Effector memory CD8-positive, alpha-beta T cell (primary cell): ENCODE results near the gene HMOX2.

Experiments
- ATAC-seq: fragments of 150-1000 bp; cut with Tn5 transposase; replicated peaks from 2 replicates; pipeline ENCODE4 v1.10.0; 2021; ENCODE audit warnings: mild to moderate bottlenecking, moderate library complexity
- DNase-seq, 3 experiments: peaks; one replicate each; pipeline ENCODE4 v3.0.0; 2021
- H3K27ac Mint-ChIP-seq, 2 donors: one replicate each; pipeline ENCODE4 v1.8.0; 2022; ENCODE audit warnings: mild to moderate bottlenecking in 2 of 2, mixed read lengths in 2 of 2, moderate library complexity in 2 of 2
- H3K27me3 Mint-ChIP-seq, 2 donors: one replicate each; pipeline ENCODE4 v1.8.0; 2022; ENCODE audit warnings: mixed read lengths in 2 of 2
- H3K36me3 Mint-ChIP-seq: one replicate; pipeline ENCODE4 v1.8.0; 2022; ENCODE audit warnings: mild to moderate bottlenecking, moderate library complexity, mixed read lengths; ENCODE audit not compliant: insufficient read depth
- H3K4me1 Mint-ChIP-seq, 2 donors: one replicate each; pipeline ENCODE4 v1.8.0; 2022; ENCODE audit warnings: low read depth in 2 of 2, mixed read lengths in 2 of 2
- H3K4me3 Mint-ChIP-seq, 2 donors: one replicate each; pipeline ENCODE4 v1.8.0; 2022; ENCODE audit warnings: mild to moderate bottlenecking in 2 of 2, mixed read lengths in 2 of 2, moderate library complexity in 2 of 2
- H3K9me3 Mint-ChIP-seq, 2 donors: one replicate each; pipeline ENCODE4 v1.8.0; 2022; ENCODE audit warnings: mixed read lengths in 2 of 2
- total RNA-seq, 9 experiments: gene quantifications; one replicate each; lab custom pipeline; 2026; lab: John Stamatoyannopoulos, UW

Gene HMOX2, protein sequence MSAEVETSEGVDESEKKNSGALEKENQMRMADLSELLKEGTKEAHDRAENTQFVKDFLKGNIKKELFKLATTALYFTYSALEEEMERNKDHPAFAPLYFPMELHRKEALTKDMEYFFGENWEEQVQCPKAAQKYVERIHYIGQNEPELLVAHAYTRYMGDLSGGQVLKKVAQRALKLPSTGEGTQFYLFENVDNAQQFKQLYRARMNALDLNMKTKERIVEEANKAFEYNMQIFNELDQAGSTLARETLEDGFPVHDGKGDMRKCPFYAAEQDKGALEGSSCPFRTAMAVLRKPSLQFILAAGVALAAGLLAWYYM
- 38.3 to 88.8 (median 65.9) reads per million in 9 experiments for total RNA-seq

DNA sequence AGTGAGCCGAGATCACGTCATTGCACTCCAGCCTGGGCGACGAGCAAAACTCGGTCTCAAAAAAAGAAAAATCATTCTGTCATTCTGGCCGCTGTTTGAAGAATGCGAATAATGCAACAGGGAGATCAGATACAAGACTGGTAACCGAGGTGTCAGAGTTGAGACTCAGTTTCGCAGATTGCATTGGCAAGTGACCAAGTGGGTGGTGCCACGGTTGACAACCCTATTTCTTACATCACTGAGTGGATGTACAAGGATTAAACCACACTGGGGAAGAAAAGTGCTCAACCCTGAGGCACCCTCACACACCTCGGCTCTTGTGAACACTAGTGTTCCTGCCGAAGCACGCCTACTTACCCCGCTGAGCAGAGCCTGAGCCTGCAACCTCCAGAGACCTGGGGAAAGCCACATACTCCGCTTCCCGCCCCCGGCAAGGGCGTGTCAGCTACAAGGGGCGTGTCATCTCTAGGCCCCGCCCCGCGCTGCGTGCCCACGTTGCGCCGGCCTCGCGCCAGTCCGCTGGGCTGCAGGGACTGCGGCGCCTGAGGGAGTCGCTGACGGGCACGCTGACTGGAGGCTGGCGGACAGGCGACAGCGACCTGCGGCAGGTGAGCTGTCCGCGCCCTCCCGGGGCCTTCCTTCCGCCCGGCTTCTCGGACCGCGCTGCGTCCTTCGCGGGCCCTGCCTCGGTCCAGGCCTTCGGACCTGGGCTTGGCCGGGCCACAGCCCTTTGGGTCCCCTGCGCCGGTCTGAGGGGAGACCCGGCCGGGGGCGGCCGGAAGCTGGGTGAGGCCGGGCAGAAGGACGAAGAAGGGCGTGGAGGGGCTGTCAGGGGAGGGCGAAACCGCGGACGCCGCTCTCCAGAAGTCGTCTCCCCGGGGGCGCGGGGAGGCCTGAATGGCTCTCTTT, at the start of gene HMOX2:
Gene HMOX2, plus strand, starts transcription at position 519 of the 909 bp plus-strand sequence. CDS start 29,127 bp downstream, outside the sequence.
- Mint-ChIP-seq H3K36me3 (peaks cover 22% of the 10 kb centered on the region), H3K4me3 (peak within 1 kb of the TSS; percentile 90), H3K27me3 (no peaks in the 10 kb centered on the region), H3K27ac (peak within 1 kb of the TSS; percentile 89 to 95), H3K4me1 (peaks cover 27 to 35% of the 10 kb centered on the region in 2 donors), H3K9me3 (no peaks in the 10 kb centered on the region)
- ATAC-seq (peak; percentile 84), DNase-seq (peak; percentile 90 to 95 (median 95))

DNA sequence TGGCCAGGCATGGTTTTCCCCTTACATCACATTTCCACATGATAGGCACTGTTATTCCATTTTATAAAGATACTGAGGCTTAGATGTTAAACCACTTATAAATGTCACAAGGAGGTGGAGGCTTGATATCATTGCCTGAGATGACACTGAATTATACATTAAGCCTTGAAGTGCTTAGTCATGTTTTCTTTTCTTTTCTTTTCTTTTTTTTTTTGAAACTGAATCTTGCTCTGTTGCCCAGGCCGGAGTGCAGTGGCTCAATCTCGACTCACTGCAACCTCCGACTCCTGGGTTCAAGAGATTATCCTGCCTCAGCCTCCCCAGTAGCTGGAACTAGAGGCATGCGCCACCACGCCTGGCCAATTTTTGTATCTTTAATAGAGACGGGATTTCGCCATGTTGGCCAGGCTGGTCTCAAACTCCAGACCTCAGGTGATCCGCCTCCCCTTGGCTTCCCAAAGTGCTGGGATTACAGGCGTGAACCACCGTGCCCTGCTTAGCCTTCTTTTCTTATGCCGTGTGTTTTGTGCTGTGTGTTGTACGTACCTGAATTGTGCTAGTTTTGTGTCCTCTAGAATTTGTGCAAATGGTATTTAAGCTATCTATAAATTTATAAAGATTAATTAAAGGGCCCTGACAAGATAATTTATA, 49.4 kb upstream of the HMOX2 start:
- Mint-ChIP-seq H3K27ac (peak overlapping the region; percentile 98 to 99), H3K27me3 (no peaks in the 10 kb centered on the region), H3K36me3 (peaks cover 41% of the 10 kb centered on the region), H3K4me3 (peak overlapping the region; percentile 85 to 92), H3K9me3 (no peaks in the 10 kb centered on the region), H3K4me1 (peaks cover 18 to 20% of the 10 kb centered on the region in 2 donors)
- DNase-seq, result no peak
- no peak for ATAC-seq

DNA sequence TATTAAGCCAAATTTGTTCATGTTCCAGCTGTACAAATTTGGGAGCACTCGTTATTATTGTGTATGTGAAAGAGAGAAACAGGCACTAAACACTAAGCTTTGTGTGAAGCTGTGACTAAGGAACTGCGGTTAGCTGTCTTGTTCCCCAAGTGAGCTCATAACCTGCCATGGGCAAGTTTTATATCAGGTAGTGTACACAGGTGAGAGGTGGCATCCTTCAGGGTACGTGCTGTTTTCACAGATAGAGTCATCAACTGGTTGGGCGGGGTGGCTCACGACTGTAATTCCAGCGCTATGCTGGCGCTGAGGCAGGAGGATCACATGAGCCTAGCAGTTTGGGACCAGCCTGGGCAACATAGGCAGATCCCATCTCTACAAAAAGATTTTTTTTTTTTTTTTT, 47.7 kb upstream of the HMOX2 start:
- H3K36me3 Mint-ChIP-seq, result peaks cover 42% of the 10 kb centered on the region
- H3K9me3 Mint-ChIP-seq, result no peaks in the 10 kb centered on the region
- no peaks in the 10 kb centered on the region for H3K27me3 Mint-ChIP-seq
- peaks cover 20 to 21% of the 10 kb centered on the region in 2 donors for H3K4me1 Mint-ChIP-seq
- H3K4me3 Mint-ChIP-seq, result no peak overlapping the region
- H3K27ac Mint-ChIP-seq, result peak overlapping the region; percentile 46 to 82
- DNase-seq (no peak), ATAC-seq (no peak)

DNA sequence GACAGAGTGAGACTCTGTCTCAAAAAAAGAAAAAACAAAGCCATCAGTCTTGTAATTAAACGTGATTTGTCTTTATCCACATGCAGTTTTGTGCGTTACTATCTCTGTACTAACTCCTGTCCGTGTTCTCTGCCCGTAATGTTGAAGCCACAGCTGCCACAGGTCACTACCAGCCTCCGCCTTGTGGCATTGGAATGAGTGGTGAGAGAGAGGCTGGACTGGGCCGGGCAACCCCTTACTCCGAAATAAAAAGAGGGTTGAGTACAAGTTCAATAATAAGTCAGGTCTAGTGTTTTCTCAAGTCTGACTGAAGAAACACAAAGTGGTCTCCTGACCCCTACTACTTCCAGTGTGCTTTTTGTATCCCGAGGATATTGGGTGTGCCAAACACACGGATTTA, 45.2 kb upstream of the HMOX2 start:
- peaks cover 16 to 21% of the 10 kb centered on the region in 2 donors for H3K4me1 Mint-ChIP-seq
- no peak for ATAC-seq
- H3K27me3 Mint-ChIP-seq, result no peaks in the 10 kb centered on the region
- DNase-seq, result no peak
- peak overlapping the region in 1 of 2 donors; percentile 22 for H3K27ac Mint-ChIP-seq
- no peak overlapping the region for H3K4me3 Mint-ChIP-seq
- peaks cover 50% of the 10 kb centered on the region for H3K36me3 Mint-ChIP-seq
- H3K9me3 Mint-ChIP-seq, result no peaks in the 10 kb centered on the region

DNA sequence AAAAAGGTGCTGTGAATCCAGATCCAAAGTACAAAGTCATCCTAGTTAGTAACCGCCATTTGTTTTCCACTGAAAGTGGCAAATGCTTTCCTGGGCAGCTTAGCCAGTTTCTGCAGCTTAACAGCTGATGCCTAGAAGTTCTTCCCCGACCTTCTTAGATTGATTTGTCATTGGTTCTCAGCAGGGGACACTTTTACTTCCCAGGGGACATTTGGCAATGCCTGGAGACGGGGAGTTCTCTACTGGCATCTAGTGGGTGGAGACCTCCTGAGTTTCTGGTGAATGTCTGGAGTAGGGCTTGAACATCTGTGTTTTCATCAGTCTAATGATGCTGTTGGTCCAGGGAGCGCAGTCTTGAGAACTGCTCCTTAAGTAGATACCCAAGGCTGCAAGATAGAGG, 43.0 kb upstream of the HMOX2 start:
- ATAC-seq, result no peak
- DNase-seq, result no peak
- Mint-ChIP-seq H3K9me3 (no peaks in the 10 kb centered on the region), H3K36me3 (peaks cover 58% of the 10 kb centered on the region), H3K4me1 (peaks cover 3 to 7% of the 10 kb centered on the region in 2 donors), H3K27me3 (no peaks in the 10 kb centered on the region), H3K4me3 (no peak overlapping the region), H3K27ac (no peak overlapping the region)

DNA sequence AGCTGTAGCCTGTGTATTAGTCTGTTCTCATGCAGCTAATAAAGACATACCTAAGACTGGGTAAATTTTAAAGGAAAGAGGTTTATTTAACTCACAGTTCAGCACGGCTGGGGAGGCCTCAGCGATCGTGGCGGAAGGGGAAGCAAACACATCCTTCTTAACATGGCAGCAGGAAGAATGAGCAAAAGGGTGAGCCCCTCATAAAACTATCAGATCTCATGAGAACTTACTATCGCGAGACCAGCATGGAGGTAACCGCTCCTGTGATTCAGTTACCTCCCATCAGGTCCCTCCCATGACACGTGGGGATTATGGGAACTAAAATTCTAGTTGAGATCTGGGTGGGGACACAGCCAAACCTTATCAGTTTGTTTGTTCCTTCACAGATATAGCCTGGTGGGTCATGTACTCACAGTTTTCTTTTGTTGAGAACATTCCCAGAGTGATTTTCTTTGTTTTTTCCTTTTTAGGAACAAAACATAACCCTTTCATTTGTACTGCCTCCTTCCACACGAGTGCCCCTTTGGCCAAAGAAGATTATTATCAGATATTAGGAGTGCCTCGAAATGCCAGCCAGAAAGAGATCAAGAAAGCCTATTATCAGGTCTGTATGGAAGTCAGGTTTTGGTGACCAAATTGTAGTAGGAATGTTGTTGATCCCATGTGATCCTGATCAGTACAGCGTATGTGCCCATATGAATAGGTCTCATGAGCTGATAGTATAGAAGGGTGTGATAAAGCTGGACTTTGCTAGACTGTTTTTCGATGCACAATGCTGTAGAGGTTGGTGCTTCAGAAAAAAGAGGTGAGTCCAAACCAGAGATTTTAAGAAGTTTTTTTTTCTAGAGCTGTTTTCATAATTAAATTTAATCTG, 42.0 kb upstream of the HMOX2 start:
- Mint-ChIP-seq H3K27me3 (no peaks in the 10 kb centered on the region), H3K4me1 (peaks cover 3% of the 10 kb centered on the region in 2 donors), H3K4me3 (no peak overlapping the region), H3K9me3 (no peaks in the 10 kb centered on the region), H3K36me3 (peaks cover 57% of the 10 kb centered on the region), H3K27ac (peak overlapping the region in 1 of 2 donors; percentile 69)
- ATAC-seq, result no peak
- DNase-seq, result no peak

DNA sequence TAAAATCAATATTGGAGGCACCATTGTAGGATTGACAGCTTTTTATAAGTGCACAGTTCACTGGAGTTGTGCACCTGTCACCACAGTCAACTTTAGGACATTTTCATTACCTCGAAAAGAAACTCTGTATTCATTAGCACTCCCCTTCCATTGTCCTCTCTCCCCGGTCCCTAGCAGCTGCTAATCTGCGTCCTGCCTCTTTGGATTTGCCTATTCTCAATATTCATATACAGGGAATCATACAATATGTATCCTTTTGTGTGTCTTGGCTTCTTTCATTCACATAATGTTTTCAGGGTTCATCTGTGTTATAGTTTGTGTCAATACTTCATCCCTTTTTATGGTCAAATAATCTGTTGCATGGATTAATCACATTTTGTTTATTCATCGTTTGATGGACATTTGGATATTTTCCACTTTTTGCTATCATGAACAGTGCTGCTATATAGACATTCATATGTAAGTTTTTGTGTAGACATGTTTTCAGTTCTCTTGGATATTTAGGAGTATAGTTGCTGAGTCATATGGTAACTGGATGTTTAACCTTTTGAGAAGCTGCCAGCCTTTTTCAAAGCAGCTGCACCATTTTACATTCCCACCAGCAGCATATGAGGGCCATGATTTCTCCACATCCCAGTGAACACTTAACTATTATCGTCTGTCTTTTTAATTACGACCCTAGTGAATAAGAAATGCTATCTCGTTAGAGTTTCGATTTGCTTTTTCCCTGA, 40.7 kb upstream of the HMOX2 start:
- DNase-seq (no peak), ATAC-seq (no peak)
- Mint-ChIP-seq H3K27me3 (no peaks in the 10 kb centered on the region), H3K4me1 (peaks cover 3% of the 10 kb centered on the region in 2 donors), H3K9me3 (no peaks in the 10 kb centered on the region), H3K27ac (no peak overlapping the region), H3K4me3 (no peak overlapping the region), H3K36me3 (peaks cover 64% of the 10 kb centered on the region)

DNA sequence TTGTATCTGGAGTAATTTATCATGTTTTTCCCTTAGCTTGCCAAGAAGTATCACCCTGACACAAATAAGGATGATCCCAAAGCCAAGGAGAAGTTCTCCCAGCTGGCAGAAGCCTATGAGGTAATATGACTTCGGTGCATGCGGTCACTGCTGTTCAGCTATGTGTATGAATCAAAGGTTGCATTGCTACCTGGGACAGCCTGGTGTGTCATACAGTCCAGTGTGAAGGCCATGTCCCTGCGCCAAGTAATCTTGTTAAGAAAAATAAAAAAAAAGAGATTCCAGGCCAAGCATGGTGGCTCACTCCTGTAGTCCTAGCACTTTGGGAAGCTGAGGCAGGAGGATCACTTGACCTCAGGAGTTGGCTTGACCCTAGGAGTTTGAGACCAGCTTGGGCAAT, 38.8 kb upstream of the HMOX2 start:
- Mint-ChIP-seq H3K27me3 (no peaks in the 10 kb centered on the region), H3K4me1 (peaks cover 3% of the 10 kb centered on the region in 2 donors), H3K36me3 (peaks cover 71% of the 10 kb centered on the region), H3K27ac (no peak overlapping the region), H3K9me3 (no peaks in the 10 kb centered on the region), H3K4me3 (no peak overlapping the region)
- ATAC-seq, result no peak
- no peak for DNase-seq

DNA sequence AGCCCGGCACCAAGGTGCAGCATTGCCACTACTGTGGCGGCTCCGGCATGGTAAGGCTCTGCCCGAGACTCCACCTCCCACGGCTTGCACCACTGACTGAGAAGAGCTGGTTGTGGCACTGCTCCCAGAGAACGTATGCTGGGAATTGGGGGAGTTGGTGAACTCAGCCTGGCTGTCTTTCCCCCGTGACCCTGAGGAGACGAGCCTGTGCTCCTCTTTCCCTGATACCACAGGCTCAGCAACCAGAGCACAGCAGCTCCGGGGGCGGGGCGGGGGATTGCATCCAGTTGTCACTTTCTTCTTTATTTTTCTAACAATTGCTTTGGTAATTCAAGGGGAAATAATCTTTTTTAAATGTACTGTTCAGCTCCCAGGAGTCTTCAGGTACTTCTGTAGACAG, 33.8 kb upstream of the HMOX2 start:
- no peak overlapping the region for H3K4me3 Mint-ChIP-seq
- H3K27me3 Mint-ChIP-seq, result no peaks in the 10 kb centered on the region
- no peak for DNase-seq
- no peak overlapping the region for H3K27ac Mint-ChIP-seq
- no peak for ATAC-seq
- H3K4me1 Mint-ChIP-seq, result peaks cover 0 to 2% of the 10 kb centered on the region in 2 donors
- H3K9me3 Mint-ChIP-seq, result no peaks in the 10 kb centered on the region
- H3K36me3 Mint-ChIP-seq, result peaks cover 89% of the 10 kb centered on the region

DNA sequence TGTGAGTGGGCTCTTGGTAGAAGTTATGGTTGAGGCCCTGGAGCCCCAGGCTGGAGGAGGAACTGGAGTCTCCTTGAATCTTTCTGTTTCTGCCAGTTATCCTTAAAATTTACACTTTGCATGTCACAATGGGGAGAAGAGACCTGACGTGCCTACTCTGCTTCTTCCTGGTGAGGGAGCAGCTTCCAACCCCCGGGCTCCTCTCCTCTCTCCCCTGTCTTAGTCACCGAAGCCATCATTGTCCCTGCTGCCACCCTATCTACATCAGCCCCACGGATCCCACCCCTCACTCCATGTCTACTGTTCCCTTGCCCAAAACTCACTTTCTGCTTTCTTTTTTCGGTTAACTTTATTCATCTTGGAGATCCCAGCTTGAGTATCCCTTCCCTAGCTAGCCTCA, 32.9 kb upstream of the HMOX2 start:
- H3K4me1 Mint-ChIP-seq, result peaks cover 0 to 2% of the 10 kb centered on the region in 2 donors

DNA sequence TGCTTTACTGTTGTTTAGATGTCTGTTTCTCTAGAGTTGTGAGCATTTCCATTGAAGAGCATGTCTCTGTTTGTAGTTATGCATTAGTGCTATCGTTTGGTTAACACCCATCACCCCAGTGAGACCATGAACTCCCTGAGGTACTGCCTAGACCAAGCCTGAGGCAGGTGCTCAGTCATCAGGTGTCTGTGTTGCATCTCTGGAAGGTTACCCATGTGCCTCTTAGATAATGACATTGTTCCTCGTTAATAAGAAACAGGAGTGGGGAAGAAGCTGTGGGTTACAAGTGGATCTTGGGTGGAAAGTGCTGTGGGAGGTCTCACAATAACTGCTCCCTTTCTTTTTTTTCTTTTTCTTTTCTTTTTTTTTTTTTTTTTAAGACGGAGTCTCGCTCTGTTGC, 32.2 kb upstream of the HMOX2 start:
- Mint-ChIP-seq H3K27ac (peak overlapping the region in 1 of 2 donors; percentile 38), H3K4me1 (peaks cover 0 to 2% of the 10 kb centered on the region in 2 donors), H3K27me3 (no peaks in the 10 kb centered on the region), H3K9me3 (no peaks in the 10 kb centered on the region), H3K4me3 (no peak overlapping the region), H3K36me3 (peaks cover 89% of the 10 kb centered on the region)
- no peak for DNase-seq
- ATAC-seq, result no peak

More for the DNA sequence above, 32.9 kb upstream of the HMOX2 start:
- no peak overlapping the region for H3K4me3 Mint-ChIP-seq
- ATAC-seq (no peak), DNase-seq (no peak)
- H3K27ac Mint-ChIP-seq, result no peak overlapping the region
- H3K36me3 Mint-ChIP-seq, result peaks cover 89% of the 10 kb centered on the region
- H3K27me3 Mint-ChIP-seq, result no peaks in the 10 kb centered on the region
- no peaks in the 10 kb centered on the region for H3K9me3 Mint-ChIP-seq

DNA sequence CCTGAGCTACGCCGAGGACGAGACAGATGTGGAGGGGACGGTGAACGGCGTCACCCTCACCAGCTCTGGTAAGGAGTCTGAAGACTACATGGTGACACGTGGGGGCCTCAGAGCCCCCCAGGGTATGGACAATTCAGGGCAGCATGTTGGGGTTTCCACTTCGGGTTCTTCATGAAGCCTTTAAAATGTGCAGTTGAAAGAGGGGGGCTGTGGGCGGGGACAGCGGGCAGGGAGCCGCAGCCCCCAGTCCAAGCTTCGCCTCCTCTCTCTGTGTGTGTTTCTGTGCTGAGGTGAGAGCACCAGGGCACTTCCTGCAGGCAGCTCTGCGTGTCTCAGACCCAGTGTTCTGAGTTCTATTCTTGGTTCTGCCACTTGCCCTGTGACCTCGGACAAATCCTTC, 25.8 kb upstream of the HMOX2 start:
- H3K27ac Mint-ChIP-seq, result no peak overlapping the region
- H3K4me1 Mint-ChIP-seq, result peaks cover 0 to 2% of the 10 kb centered on the region in 2 donors
- H3K4me3 Mint-ChIP-seq, result no peak overlapping the region
- peaks cover 76% of the 10 kb centered on the region for H3K36me3 Mint-ChIP-seq
- H3K9me3 Mint-ChIP-seq, result no peaks in the 10 kb centered on the region
- ATAC-seq (no peak), DNase-seq (no peak)
- no peaks in the 10 kb centered on the region for H3K27me3 Mint-ChIP-seq
